Fibroblast of lung (primary cell): ENCODE results near the gene RCBTB2. TPM values are rescaled to one million over a fixed set of nuclear protein-coding genes. Genes with fewer than 3 reads are reported as not detected.

ENCODE experiments used
- DNase-seq, 2 donors: peaks; one replicate each; pipeline versions ENCODE4 v3.0.0 to v3.0.0-alpha.2; 2010; ENCODE audit warnings: low read depth in 2 of 2
- H2AFZ ChIP-seq: 2 replicates; pipeline ENCODE4 v1.5.1; 2012; ENCODE audit warnings: low read length, control low read depth, inconsistent platforms
- H3K27ac ChIP-seq: 2 replicates; pipeline ENCODE4 v1.5.1; 2011; ENCODE audit warnings: low read length, control low read depth; ENCODE audit not compliant: insufficient read depth
- H3K27me3 ChIP-seq: 2 replicates; pipeline ENCODE4 v1.5.1; 2011; ENCODE audit warnings: mild to moderate bottlenecking, low read length; ENCODE audit not compliant: control insufficient read depth, insufficient read depth
- H3K36me3 ChIP-seq: 2 replicates; pipeline ENCODE4 v1.5.1; 2011; ENCODE audit warnings: low read length; ENCODE audit not compliant: control insufficient read depth, insufficient read depth
- H3K4me1 ChIP-seq: 2 replicates; pipeline ENCODE4 v1.5.1; 2011; ENCODE audit warnings: low read length; ENCODE audit not compliant: control insufficient read depth, insufficient read depth; ENCODE audit errors: extremely low read depth
- H3K4me2 ChIP-seq: 2 replicates; pipeline ENCODE4 v1.5.1; 2011; ENCODE audit warnings: low read length, control low read depth; ENCODE audit not compliant: insufficient read depth; ENCODE audit errors: extremely low read depth
- H3K4me3 ChIP-seq, 4 experiments: fragments of 200-600 bp in 1 of 4; sonication (generic) in 1 of 4; replicated peaks in 1 of 4; 2 replicates each; pipeline ENCODE4 v1.5.1; 2011 to 2016; ENCODE audit warnings: low read length in 4 of 4, low read depth in 3 of 4, mild to moderate bottlenecking in 3 of 4, control low read depth in 2 of 4, inconsistent platforms in 1 of 4, mixed read lengths in 1 of 4; ENCODE audit not compliant: insufficient read depth in 1 of 4; ENCODE audit errors: control extremely low read depth in 1 of 4
- H3K79me2 ChIP-seq: 2 replicates; pipeline ENCODE4 v1.5.1; 2012; ENCODE audit warnings: mild to moderate bottlenecking, low read length, inconsistent platforms; ENCODE audit not compliant: control insufficient read depth, insufficient read depth
- H3K9ac ChIP-seq: 2 replicates; pipeline ENCODE4 v1.5.1; 2011; ENCODE audit warnings: mild to moderate bottlenecking, low read length, control low read depth; ENCODE audit not compliant: insufficient read depth
- H3K9me3 ChIP-seq: 2 replicates; pipeline ENCODE4 v1.5.1; 2012; ENCODE audit warnings: low read depth, low read length; ENCODE audit not compliant: control insufficient read depth, insufficient read depth
- H4K20me1 ChIP-seq: 2 replicates; pipeline ENCODE4 v1.5.1; 2011; ENCODE audit warnings: low read length; ENCODE audit not compliant: control insufficient read depth, insufficient read depth; ENCODE audit errors: extremely low read depth
- CTCF ChIP-seq, 2 donors: IDR thresholded peaks in 1 of 2; conservative IDR thresholded peaks in 1 of 2; 1 replicate in 1 of 2; 2 replicates in 1 of 2; pipeline ENCODE4 v1.5.1; 2011 to 2012; ENCODE audit warnings: low read length in 2 of 2, control low read depth in 1 of 2, inconsistent platforms in 1 of 2, low read depth in 1 of 2, mild to moderate bottlenecking in 1 of 2
- EZH2 ChIP-seq: IDR thresholded peaks from 2 replicates; pipeline ENCODE4 v1.5.1; 2012; ENCODE audit warnings: low read length, control low read depth, mild to moderate bottlenecking; ENCODE audit errors: missing control alignments
- polyA plus RNA-seq, 2 donors: library from polyadenylated mRNA; depleted of rRNA in 1 of 2; stranded (reverse) in 1 of 2; unstranded in 1 of 2; fragments of >200 nt; gene quantifications; 2 replicates each; pipeline ENCODE4 v1.2.1, GENCODE V29; 2011 to 2012; ENCODE audit warnings: missing spikeins in 1 of 2
- total RNA-seq: library from RNA; depleted of rRNA; stranded (reverse); fragments of >200 nt; gene quantifications from 2 replicates; pipeline ENCODE4 v1.2.1, GENCODE V29; 2014

The RCBTB2 gene
- total and polyA plus RNA-seq, 2 donors (not counting 1 experiment from before 2014, with no cell fraction given) = 8.4 to 9.6 TPM

- Histone ChIP-seq H4K20me1 (no peaks in the 10 kb centered on the region), H3K9me3 (no peaks in the 10 kb centered on the region), H3K4me1 (no peaks in the 10 kb centered on the region), H3K79me2 (no peaks in the 10 kb centered on the region), H3K27ac (no peak overlapping the region), H3K36me3 (no peaks in the 10 kb centered on the region), H3K4me3 (no peak overlapping the region), H3K9ac (no peak overlapping the region), H2AFZ (no peak overlapping the region), H3K4me2 (no peak overlapping the region), H3K27me3 (no peaks in the 10 kb centered on the region)
- TF ChIP-seq EZH2 = no peak
- no peak for TF ChIP-seq CTCF (conservative IDR thresholded peaks at IDR 0.05 in 1 of 2, IDR thresholded peaks at IDR 0.05 in 1 of 2; ENCODE audit: low read depth in 1 of 2, low read length in 2 of 2)
- DNase-seq = no peak
These were observed 55.6 kb downstream of the RCBTB2 start for GRCh38 chr13:48477191-48477855.

DNA sequence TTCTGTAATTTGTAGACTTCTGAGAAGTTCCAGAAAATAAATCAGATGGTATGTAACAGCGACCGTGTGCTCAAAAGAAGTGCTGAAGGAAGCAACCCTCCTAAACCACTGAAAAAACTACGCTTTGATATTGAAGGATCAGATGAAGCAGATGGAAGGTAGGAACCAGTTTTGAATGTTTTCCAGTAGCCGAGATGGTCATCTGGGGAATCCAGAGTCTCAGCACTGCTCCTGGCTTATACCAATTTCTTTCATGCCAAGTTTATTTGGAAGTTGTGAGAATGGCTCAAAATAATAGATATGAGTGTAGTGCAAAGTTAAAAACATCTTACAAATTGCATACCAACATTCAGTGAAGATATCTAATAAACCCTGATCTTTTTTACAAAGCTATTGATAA is 56.2 kb downstream of the RCBTB2 start:
- no peaks in the 10 kb centered on the region for H3K79me2 ChIP-seq
- H3K9me3 ChIP-seq = no peaks in the 10 kb centered on the region
- no peaks in the 10 kb centered on the region for H4K20me1 ChIP-seq
- no peak for DNase-seq
- H3K9ac ChIP-seq = no peak overlapping the region
- no peak overlapping the region for H3K4me2 ChIP-seq
- no peaks in the 10 kb centered on the region for H3K4me1 ChIP-seq
- no peak overlapping the region for H3K4me3 ChIP-seq
- H3K36me3 ChIP-seq = no peaks in the 10 kb centered on the region
- no peak overlapping the region for H3K27ac ChIP-seq
- TF ChIP-seq EZH2 = no peak
- no peak for TF ChIP-seq CTCF (conservative IDR thresholded peaks at IDR 0.05 in 1 of 2, IDR thresholded peaks at IDR 0.05 in 1 of 2; ENCODE audit: low read depth in 1 of 2, low read length in 2 of 2)
- H2AFZ ChIP-seq = no peak overlapping the region
- H3K27me3 ChIP-seq = no peaks in the 10 kb centered on the region

DNA sequence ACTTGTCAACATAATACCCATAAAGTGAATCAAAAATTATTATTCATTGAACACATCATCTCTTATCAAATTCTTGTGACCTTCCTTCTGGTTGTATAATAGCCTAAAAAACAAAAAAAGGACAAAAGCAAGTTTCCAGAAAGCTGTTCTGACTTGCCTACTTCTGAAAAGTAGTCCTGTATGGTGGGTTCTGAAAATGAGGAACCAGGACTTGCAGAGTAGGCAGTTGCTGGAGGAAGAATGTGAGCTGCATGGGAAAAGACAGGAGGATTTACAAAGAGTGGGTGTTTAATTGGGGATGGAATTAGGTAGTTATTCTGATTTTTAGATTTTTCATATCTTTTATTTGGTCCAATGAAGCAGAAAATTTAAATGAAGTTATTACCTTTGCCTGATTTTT is 56.7 kb downstream of the RCBTB2 start:
- Histone ChIP-seq H3K4me3 (no peak overlapping the region), H3K27ac (no peak overlapping the region), H2AFZ (no peak overlapping the region), H4K20me1 (no peaks in the 10 kb centered on the region), H3K4me1 (no peaks in the 10 kb centered on the region), H3K36me3 (no peaks in the 10 kb centered on the region), H3K27me3 (no peaks in the 10 kb centered on the region), H3K9me3 (no peaks in the 10 kb centered on the region), H3K9ac (no peak overlapping the region), H3K79me2 (no peaks in the 10 kb centered on the region), H3K4me2 (no peak overlapping the region)
- DNase-seq = no peak
- no peak for TF ChIP-seq CTCF (conservative IDR thresholded peaks at IDR 0.05 in 1 of 2, IDR thresholded peaks at IDR 0.05 in 1 of 2; ENCODE audit: low read depth in 1 of 2, low read length in 2 of 2)
- no peak for TF ChIP-seq EZH2
